Hematopoietic multipotent progenitor cell treated with erythropoietin and hydrocortisone succinate and interleukin-3 and kit ligand, for 17 days (in vitro differentiated cells): ENCODE measurements around the gene ZBTB7C.
A peak's percentile ranks its signal among the peaks of the same experiment; 100 is the strongest.

Source experiments
- DNase-seq: peaks from one replicate; pipeline ENCODE4 v3.0.0-alpha.2; 2015; ENCODE audit warnings: low spot score

Gene ZBTB7C

DNA sequence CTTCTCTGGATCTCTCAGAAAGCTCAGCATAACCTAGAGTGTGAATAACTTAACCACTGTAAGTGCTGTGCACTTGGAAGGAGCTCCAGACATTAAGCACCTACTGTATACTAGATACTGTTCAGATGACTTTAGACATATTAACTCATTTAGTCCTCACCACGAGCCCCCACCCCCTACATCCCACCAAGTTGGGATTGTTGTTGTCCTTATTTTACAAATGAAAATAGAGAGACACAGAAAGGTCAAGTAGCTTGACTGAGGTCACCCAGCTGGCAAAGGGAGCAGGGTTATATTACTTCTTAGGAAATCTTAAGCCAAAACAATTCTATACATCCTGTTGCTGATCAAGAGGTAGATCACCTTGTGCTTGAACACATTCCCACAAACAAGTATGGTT is 244.5 kb downstream of the ZBTB7C start:
- DNase-seq: no peak

DNA sequence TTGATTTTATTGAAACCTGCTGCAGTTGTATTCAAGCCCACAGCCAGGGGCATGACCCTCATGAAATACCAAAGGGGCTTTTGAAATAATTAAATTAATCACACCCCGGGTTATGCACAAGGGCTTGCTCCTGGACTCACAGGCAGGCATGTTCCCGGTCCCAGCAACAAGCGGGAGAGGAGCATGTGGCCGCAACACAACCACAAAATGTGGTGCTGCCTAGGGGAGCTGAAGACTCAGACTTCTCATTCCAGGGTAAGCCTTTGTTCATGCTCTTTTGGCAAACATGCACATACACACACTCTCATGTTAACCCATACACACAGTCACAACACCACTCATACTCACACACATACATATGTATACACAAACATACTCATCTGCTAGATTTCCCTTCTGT is 245.1 kb downstream of the ZBTB7C start:
- DNase-seq: no peak

GRCh38 chr18:48163738-48164115 is 245.5 kb downstream of the ZBTB7C start:
- DNase-seq: no peak

GRCh38 chr18:48162956-48163737 is 246.0 kb downstream of the ZBTB7C start:
- DNase-seq: no peak

DNA sequence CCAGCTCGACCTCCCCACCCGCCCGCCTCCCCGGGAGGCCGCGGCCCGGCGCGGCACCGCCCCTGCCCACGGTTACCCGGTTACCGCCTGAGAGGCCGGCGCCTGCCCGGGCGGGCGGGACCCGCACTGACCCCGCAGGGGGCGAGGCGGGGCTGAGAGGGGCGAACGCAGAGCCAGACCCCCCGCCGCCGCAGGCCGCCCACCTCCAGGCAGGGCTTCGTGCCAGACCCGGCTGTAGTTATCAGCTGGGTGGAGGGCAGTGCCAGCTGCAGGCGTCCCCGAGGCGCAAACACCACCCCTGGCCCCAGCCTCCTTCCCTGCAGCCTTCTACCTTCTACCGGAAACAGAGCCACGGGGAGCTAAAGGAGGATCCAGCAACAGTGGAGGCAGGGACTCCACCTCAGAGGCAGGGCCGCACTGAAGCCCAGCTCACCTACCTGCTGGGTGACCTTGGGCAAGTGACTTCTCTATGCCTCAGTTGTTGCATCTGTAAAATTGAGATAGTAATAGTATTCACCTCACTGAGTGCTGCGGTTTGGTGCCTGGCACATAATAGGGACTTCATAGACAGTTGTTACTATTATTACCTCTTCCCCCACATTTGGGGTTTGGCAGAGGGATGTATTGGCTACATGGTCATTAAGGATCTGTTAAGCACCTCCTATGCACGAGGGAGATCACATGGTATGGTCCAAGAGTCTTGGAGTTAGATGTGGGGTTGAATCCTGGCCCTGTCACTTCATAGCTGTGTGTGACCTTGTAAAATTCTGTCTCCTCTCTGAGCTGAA is 247.1 kb downstream of the ZBTB7C start:
- DNase-seq: peak; percentile 40

- no peak for DNase-seq
Measured at GRCh38 chr18:48161191-48161910, 247.8 kb downstream of the ZBTB7C start.

DNA sequence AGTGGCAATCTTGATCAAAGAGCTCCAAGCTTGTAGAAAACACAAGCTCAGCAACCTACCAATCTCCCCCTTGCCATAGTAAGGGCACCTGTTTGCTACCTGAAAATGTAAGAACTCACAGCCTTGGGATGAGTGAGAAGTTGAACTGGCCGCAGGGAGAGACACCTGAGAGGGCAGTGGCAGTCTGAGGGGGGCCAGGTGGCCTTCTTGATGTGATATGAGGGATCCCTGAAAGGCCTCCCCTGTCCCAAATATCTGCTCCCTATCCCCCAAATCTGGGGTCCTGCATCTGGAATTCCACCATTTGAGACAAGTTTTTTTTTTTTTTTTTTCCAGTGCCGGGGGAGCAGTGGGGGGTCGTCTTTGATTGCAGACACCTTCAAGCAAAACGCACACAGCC is 248.6 kb downstream of the ZBTB7C start:
- no peak for DNase-seq

GRCh38 chr18:48159816-48160215 is 249.4 kb downstream of the ZBTB7C start:
- no peak for DNase-seq

- no peak for DNase-seq
Measured at GRCh38 chr18:48158721-48159120, 250.5 kb downstream of the ZBTB7C start.

DNA sequence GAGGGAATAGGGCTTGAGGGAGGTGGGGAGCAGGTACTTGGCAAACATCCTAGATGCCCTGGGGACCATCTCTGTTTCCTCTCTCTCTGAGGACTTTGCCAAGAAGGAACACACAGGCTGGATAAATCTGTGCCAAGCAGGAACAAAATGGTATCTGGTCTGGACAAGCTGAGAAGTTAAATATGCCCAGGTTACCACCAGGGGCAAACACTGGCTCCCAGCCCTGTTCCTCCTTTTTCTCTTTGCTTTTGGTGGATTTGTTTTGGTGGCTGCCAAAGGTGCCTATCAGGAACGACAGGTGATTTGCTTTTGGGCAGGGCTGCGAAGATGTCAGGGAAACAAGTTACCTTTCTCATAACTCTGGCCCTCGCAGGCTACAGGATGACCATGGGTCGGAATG is 251.2 kb downstream of the ZBTB7C start:
- no peak for DNase-seq

DNA sequence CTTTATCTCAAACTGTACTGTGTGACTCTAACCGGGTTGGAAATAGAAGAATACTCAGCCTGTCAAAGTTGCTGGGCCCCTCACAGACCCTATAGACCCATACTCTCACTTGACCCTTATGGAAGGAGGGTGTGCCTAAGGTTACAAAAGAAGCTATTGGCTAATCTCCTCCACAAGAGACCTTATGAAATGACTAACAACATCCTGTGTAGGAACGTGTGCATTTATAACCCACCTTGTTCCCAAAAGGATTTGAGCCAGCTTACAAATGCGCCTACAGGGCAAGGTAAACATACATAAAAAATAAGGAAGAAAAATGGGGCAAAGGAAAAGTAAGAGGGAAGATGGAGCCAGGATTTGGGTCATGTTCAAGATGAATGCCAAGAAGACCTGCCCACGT is 253.3 kb downstream of the ZBTB7C start:
- no peak for DNase-seq

DNA sequence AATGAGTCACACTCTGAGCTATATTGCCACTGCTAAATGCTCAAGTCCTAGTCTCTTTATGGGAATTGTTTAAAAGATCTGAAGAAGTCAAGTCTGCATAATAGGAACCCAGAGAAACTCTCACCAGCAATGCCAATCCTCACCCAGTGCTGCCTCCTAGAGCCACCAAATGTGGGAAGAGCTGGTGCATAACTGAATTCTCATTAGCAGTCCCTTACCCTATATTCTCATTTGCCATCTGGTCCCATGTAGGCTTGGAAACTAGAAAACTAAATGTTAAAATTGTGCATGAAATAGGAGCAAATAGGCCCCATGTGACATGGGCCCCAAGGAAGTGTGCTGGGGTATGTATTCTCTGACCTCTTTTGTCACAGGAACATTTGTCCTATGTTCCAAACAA is 254.4 kb downstream of the ZBTB7C start:
- no peak for DNase-seq

GRCh38 chr18:48153613-48154481 is 255.3 kb downstream of the ZBTB7C start:
- no peak for DNase-seq

DNA sequence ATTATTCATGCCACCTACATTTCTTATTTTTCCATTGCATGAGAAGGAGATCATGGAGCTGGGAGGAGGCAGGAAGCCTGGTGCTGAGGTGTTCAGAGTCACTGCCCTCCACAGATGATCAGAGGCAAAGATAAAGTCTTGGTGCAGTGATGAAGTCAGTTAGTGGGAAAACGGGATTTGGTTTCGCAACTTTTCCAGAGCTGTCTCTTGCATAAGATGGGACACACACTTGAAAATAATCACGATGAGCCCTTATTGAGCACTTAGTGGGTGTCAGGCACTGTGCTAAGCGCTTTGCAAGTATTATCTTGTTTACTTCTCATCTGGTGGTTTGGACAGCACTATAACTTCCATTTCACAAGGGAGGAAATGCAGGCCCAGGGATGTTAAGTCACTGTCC is 256.6 kb downstream of the ZBTB7C start:
- DNase-seq: no peak

- DNase-seq: no peak
Measured at GRCh38 chr18:48151421-48152065, 257.6 kb downstream of the ZBTB7C start.

- no peak for DNase-seq
Measured at GRCh38 chr18:48149020-48149685, 260.0 kb downstream of the ZBTB7C start.

GRCh38 chr18:48142994-48143393 is 266.2 kb downstream of the ZBTB7C start:
- DNase-seq: no peak

DNA sequence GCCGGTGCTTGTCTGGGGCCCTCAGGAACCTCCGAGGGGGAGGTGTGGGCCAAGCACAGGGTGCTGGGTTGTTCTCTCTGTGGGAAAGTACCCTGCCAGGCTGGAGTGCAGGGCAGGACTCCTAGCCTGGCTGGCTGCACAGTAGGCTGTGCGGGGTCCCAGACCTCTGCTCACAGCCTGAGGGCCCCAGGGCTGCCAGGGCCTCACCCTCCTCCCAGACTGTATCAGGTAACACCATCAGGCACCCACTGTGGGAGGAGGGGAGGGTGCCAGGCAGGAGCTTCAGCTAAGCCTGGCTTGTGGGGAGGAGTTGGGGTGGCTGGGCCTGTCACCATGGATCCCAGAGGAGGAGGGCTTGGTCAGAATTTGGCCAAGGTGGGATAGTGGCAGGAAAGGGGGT is 266.8 kb downstream of the ZBTB7C start:
- no peak for DNase-seq

DNA sequence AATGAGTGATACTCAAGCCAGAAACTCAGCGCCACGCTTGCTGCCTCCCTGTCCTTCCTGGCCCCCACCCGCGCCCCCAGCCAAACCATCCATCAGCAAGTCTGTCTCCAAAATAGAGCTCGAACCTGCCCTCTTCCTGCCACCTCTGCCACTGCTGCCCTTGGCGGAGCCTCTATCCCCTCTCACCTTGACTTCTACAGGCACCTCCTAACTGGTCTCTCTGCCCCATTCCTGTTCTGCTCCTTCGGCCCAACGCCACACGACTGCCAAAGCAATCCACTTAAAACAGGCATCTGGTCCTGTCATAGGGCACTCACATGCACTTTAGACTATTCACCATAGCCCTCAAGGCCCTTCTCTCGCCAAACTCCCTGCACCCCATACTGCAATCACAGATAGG is 268.5 kb downstream of the ZBTB7C start:
- DNase-seq: no peak

DNA sequence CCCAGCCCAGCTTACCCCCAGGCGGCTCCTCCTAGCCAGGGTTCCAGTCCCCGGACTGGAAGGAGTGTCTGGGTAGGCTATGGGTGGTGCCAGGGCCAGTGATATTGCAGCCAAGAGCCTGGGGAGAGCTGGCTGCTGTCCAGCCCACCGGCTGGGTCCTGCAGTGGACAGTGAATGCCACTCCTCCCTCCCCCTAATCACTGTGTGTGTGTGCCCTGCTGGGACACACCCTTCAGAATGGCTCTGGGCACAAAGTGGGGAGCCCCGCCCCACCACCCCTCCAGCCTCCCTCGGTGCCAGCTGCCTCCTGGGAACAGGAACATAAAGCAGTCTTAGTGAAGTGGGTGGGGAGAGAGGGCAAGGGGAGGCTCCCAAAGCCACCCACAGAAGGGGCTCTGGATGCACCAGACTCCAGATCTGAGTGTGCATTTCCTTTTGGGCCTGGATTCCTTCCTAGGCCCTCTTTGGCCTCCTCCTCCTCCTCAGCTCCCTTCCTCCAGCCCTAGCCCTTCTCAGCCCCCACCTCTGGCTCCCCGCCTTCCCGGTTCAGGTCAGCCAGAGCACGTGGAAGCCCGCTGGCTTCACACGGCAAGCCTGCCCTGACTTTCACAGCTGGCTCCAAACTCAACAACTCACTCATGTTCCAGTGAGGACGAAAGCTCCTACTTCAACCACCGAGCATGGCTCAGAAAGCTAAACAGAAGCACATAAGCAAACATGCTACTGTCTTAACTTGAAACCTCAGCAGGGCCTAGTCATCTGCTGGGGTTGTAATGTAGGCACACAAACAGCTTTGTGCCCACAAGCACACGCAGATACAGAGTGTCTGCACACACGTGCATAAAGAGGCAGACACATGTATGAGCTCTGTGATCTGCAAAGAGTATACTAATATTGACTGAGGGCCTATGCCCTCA is 269.5 kb downstream of the ZBTB7C start:
- no peak for DNase-seq
